ENCODE measurements around the gene SP2. TPM values are rescaled to one million over a fixed set of nuclear protein-coding genes. Genes with fewer than 3 reads are reported as not detected.
A peak's percentile ranks its signal among the peaks of the same experiment; 100 is the strongest.

SP2 gene
- total and polyA plus RNA-seq, 2 of the 13 experiments (the other 11 are each of a cell fraction or from before 2014, with no cell fraction given), result 1.4 to 4.8 TPM

- TF ChIP-seq ZUFSP (CRISPR knock-in tag; IDR thresholded peaks at IDR 0.05; ENCODE audit: borderline replicate concordance) (no peak), ZNF644 (CRISPR knock-in tag; IDR thresholded peaks at IDR 0.05; ENCODE audit: low read depth) (no peak), ZFP1 (CRISPR knock-in tag; IDR thresholded peaks at IDR 0.05) (0 out of 2 replicates have a peak, but pooled peaks have one; percentile 33), MAF1 (CRISPR knock-in tag; IDR thresholded peaks at IDR 0.05; ENCODE audit: borderline replicate concordance) (no peak), ZNF138 (CRISPR knock-in tag; IDR thresholded peaks at IDR 0.05; ENCODE audit: low read depth) (no peak), EP300 (IDR thresholded peaks at IDR 0.05; ENCODE audit: low read depth in 2 of 2, low read length in 2 of 2) (no peak), EP300 (CRISPR knock-in tag; IDR thresholded peaks at IDR 0.05; ENCODE audit: borderline replicate concordance) (no peak), ZNF780A (CRISPR knock-in tag; IDR thresholded peaks at IDR 0.05) (no peak), FIP1L1 (IDR thresholded peaks at IDR 0.05; ENCODE audit: borderline replicate concordance, insufficient read depth, low read depth, low read length) (no peak), MED1 (CRISPR knock-in tag; IDR thresholded peaks at IDR 0.05) (0 out of 2 replicates have a peak, but pooled peaks have one; percentile 17), DNMT3B (CRISPR knock-in tag; conservative IDR thresholded peaks at IDR 0.05) (no peak), ZNF225 (CRISPR knock-in tag; IDR thresholded peaks at IDR 0.05) (peak; percentile 71; the same call in 1 of the 2 replicates), ZNF143 (CRISPR knock-in tag; IDR thresholded peaks at IDR 0.05) (no peak), MIER3 (CRISPR knock-in tag; IDR thresholded peaks at IDR 0.05; ENCODE audit: borderline replicate concordance) (peak; percentile 49; the same call in 1 of the 2 replicates), FOXK2 (IDR thresholded peaks at IDR 0.05) (no peak), ZSCAN31 (CRISPR knock-in tag; IDR thresholded peaks at IDR 0.05; ENCODE audit: low read depth) (no peak; the same call in 1 of the 2 replicates), ZNF180 (CRISPR knock-in tag; IDR thresholded peaks at IDR 0.05; ENCODE audit: borderline replicate concordance, low read depth) (no peak), CEBPB (IDR thresholded peaks at IDR 0.05; ENCODE audit: borderline replicate concordance, low read depth, low read length) (no peak), RFX3 (CRISPR knock-in tag; IDR thresholded peaks at IDR 0.05) (no peak), KDM6A (CRISPR knock-in tag; IDR thresholded peaks at IDR 0.05; ENCODE audit: low read depth) (no peak), ADNP (CRISPR knock-in tag; IDR thresholded peaks at IDR 0.05) (no peak), ATF1 (CRISPR knock-in tag; IDR thresholded peaks at IDR 0.05) (no peak), ZNF710 (CRISPR knock-in tag; IDR thresholded peaks at IDR 0.05; ENCODE audit: borderline replicate concordance) (no peak; the same call in 1 of the 2 replicates), ZNF432 (CRISPR knock-in tag; IDR thresholded peaks at IDR 0.05; ENCODE audit: borderline replicate concordance) (no peak), FOSL1 (CRISPR knock-in tag; IDR thresholded peaks at IDR 0.05; ENCODE audit: borderline replicate concordance) (peak; percentile 48; the same call in 1 of the 2 replicates), ZNF160 (CRISPR knock-in tag; IDR thresholded peaks at IDR 0.05) (0 out of 2 replicates have a peak, but pooled peaks have one; percentile 23), SNAPC2 (CRISPR knock-in tag; IDR thresholded peaks at IDR 0.05) (no peak), ZFP37 (CRISPR knock-in tag; IDR thresholded peaks at IDR 0.05; ENCODE audit: borderline replicate concordance) (no peak), LCORL (IDR thresholded peaks at IDR 0.05) (no peak), LCORL (CRISPR knock-in tag; IDR thresholded peaks at IDR 0.05) (peak; percentile 89; the same call in 1 of the 2 replicates)
These were observed 45.1 kb upstream of the SP2 start, which contains the start of gene SP6 (continued) for GRCh38 chr17:47850692-47851573.

Measured in HepG2 (cell line).